Esophagus squamous epithelium (tissue), 5 donors: ENCODE data around the gene TSPAN15. TPM values are rescaled to one million over a fixed set of nuclear protein-coding genes. Genes with fewer than 3 reads are reported as not detected.

Experiments
- DNase-seq: peaks from one replicate; lab custom pipeline; 2025; lab: John Stamatoyannopoulos, UW
- H3K27ac ChIP-seq, 4 donors: fragments of 200-600 bp; sonication (generic); one replicate each; pipeline ENCODE4 v1.5.1; 2016 to 2019; ENCODE audit warnings: mild to moderate bottlenecking in 1 of 4
- H3K27me3 ChIP-seq, 4 donors: fragments of 200-600 bp; sonication (generic); 1 replicate in 3 of 4; 2 replicates in 1 of 4; pipeline versions ENCODE4 v1.5.1 to v1.6.0; 2017 to 2021; ENCODE audit warnings: antibody characterized with exemption in 1 of 4
- H3K36me3 ChIP-seq, 3 donors: fragments of 200-600 bp; sonication (generic); one replicate each; pipeline ENCODE4 v1.5.1; 2016 to 2019
- H3K4me1 ChIP-seq, 3 donors: fragments of 200-600 bp; sonication (generic); one replicate each; pipeline ENCODE4 v1.5.1; 2017 to 2019
- H3K4me3 ChIP-seq, 4 donors: fragments of 200-600 bp; sonication (generic); 1 replicate in 3 of 4; 2 replicates in 1 of 4; pipeline ENCODE4 v1.5.1; 2016 to 2019; ENCODE audit warnings: mild to moderate bottlenecking in 2 of 4, moderate library complexity in 1 of 4
- H3K9me3 ChIP-seq, 3 donors: fragments of 200-600 bp; sonication (generic); one replicate each; pipeline ENCODE4 v1.5.1; 2016 to 2019
- POLR2A ChIP-seq, 4 donors: fragments of 450-650 bp; IDR thresholded peaks; one replicate each; pipeline ENCODE4 v1.6.1; 2017; ENCODE audit warnings: antibody characterized with exemption in 4 of 4, mild to moderate bottlenecking in 4 of 4, moderate library complexity in 3 of 4
- WGBS, 2 donors: methylation state at CpG; one replicate each; pipeline ENCODE4 v1.1.5; 2018; 5-methylcytosine and 5-hydroxymethylcytosine counted together
- intact Hi-C: fragments of 100-400 bp; cut with DNase I; formaldehyde crosslinking; loops from one replicate; pipeline ENCODE4 v1.15.0; 2022
- total RNA-seq, 4 donors: library from RNA; depleted of rRNA; stranded (reverse); fragments of >200 nt; gene quantifications; one replicate each; pipeline ENCODE4 v1.1.0, GENCODE V29; 2016
- TF ChIP-seq, protein P1 (sequence below), 6 experiments: fragments of 450-650 bp in 4 of 6; fragments of 200-600 bp in 2 of 6; sonication (generic) in 2 of 6; IDR thresholded peaks; one replicate each; pipeline ENCODE4 v1.5.1; 2016 to 2019; ENCODE audit warnings: antibody characterized with exemption in 6 of 6, mild to moderate bottlenecking in 4 of 6, moderate library complexity in 4 of 6
- donor health status: DM: yes; HTN: yes; CAD: no.

TSPAN15 gene
- total RNA-seq, 4 donors from 2014 or later, result 3.6 to 24.0 (median 18.5) TPM

DNA sequence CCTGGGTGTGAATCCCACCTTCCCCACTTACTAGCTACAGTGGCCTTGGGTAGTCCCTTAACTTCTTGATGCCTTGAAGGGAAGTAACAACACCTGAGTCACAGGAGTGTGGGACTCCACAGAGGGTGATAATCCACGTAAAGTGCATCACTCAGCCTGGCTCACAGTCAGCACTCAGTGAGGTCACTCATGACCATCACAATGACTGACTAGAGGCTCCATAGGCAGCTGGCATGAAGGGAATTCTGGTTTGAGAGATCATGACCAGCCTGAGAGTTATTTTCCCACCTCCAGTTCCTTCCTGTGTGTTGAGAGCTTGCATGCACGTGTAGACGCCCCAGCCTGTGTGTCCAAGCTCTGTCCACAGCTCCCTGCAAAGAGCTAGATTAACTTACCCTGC, 87.2 kb downstream of the TSPAN15 start:
- H3K36me3 ChIP-seq, result no peaks in the 10 kb centered on the region
- peaks cover 0 to 5% (median 0%) of the 10 kb centered on the region in 3 donors for H3K9me3 ChIP-seq
- DNase-seq, result no peak
- H3K4me1 ChIP-seq, result no peaks in the 10 kb centered on the region
- TF ChIP-seq, protein P1, sequence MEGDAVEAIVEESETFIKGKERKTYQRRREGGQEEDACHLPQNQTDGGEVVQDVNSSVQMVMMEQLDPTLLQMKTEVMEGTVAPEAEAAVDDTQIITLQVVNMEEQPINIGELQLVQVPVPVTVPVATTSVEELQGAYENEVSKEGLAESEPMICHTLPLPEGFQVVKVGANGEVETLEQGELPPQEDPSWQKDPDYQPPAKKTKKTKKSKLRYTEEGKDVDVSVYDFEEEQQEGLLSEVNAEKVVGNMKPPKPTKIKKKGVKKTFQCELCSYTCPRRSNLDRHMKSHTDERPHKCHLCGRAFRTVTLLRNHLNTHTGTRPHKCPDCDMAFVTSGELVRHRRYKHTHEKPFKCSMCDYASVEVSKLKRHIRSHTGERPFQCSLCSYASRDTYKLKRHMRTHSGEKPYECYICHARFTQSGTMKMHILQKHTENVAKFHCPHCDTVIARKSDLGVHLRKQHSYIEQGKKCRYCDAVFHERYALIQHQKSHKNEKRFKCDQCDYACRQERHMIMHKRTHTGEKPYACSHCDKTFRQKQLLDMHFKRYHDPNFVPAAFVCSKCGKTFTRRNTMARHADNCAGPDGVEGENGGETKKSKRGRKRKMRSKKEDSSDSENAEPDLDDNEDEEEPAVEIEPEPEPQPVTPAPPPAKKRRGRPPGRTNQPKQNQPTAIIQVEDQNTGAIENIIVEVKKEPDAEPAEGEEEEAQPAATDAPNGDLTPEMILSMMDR (IDR thresholded peaks at IDR 0.05), result no peak
- no peak for TF ChIP-seq POLR2A (IDR thresholded peaks at IDR 0.05)
- peaks cover 0 to 5% (median 0%) of the 10 kb centered on the region in 4 donors for H3K27me3 ChIP-seq
- intact Hi-C loops, result no loop called here
- no peak overlapping the region for H3K4me3 ChIP-seq
- H3K27ac ChIP-seq, result no peak overlapping the region
- WGBS, 2 donors, result 20 to 58% methylated on average over 1 to 2 of the region's 3 CpGs

DNA sequence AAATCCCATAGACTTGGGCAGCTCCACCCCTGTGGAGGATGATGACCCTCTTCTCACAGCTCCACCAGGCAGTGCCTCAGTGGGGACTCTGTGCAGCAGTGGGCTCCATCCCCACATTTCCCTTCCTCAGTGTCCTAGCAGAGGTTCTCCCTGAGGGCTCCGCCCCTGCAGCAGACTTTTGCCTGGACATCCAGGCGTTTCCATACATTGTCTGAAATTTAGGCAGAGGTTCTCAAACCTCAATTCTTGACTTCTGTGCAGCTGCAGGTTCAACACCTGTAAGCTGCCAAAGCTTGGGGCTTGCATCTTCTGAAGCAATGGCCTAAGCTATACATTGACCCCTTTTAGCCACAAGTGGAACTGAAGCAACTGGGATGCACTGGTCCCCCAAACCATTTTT, 90.2 kb downstream of the TSPAN15 start:
- intact Hi-C loops, result no loop called here
- Histone ChIP-seq H3K27ac (no peak overlapping the region), H3K4me3 (no peak overlapping the region), H3K36me3 (no peaks in the 10 kb centered on the region), H3K4me1 (no peaks in the 10 kb centered on the region), H3K27me3 (peaks cover 0 to 5% (median 0%) of the 10 kb centered on the region in 4 donors), H3K9me3 (peaks cover 0 to 5% (median 0%) of the 10 kb centered on the region in 3 donors)
- TF ChIP-seq POLR2A (IDR thresholded peaks at IDR 0.05), result no peak
- TF ChIP-seq, protein P1 (IDR thresholded peaks at IDR 0.05), result no peak
- no peak for DNase-seq
- 63% methylated on average over 2 of the region's 2 CpGs; no CpG with 5 or more reads in 1 of the 2 donors for WGBS, 2 donors

DNA sequence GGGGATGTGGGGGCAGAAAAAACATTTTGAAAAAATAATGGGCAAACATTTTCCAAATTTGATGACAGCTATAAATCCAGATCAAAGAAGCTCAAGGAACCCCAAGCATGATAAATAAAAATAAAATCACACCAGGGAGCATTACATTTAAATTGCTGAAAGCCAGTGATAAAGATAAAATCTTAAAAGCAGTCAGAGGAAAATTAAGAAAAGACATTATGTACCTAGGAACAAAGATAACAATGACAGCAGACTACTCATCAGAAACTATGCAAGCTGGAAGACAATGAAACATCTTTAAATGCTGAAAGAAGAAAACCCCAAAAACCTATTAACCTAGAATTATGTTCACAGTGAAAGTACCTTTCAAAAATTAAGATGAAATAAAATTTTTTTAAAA, 98.7 kb downstream of the TSPAN15 start:
- H3K27me3 ChIP-seq, result peaks cover 0 to 28% (median 0%) of the 10 kb centered on the region in 4 donors
- no peak overlapping the region for H3K27ac ChIP-seq
- TF ChIP-seq, protein P1 (IDR thresholded peaks at IDR 0.05), result no peak
- TF ChIP-seq POLR2A (IDR thresholded peaks at IDR 0.05), result no peak
- peaks cover 0 to 24% (median 11%) of the 10 kb centered on the region in 3 donors for H3K9me3 ChIP-seq
- no peak overlapping the region for H3K4me3 ChIP-seq
- intact Hi-C loops, result no loop called here
- no peak for DNase-seq
- no peaks in the 10 kb centered on the region for H3K4me1 ChIP-seq
- H3K36me3 ChIP-seq, result no peaks in the 10 kb centered on the region

DNA sequence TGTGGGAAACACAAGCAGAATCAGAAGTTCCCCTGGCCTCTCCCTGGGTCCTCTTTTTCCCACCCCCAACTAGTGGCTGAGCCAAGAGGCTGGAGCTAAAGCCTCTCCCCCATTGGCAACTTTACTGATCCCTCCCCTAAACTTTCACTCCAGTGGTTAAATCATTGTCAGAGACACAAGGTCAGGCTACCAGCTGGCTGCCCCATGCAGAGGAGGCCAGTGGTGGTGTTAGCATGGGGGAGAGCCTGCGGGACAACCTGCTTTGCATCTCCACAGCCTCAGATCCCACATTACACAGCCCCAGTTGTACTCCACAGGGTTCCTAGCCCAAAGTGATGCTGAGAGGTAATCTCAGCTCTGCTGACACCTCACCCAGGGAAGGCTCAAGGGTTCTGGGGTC, 101.0 kb downstream of the TSPAN15 start:
- H3K9me3 ChIP-seq, result peaks cover 0 to 24% (median 11%) of the 10 kb centered on the region in 3 donors
- H3K4me1 ChIP-seq, result no peaks in the 10 kb centered on the region
- no peak for TF ChIP-seq POLR2A (IDR thresholded peaks at IDR 0.05)
- TF ChIP-seq, protein P1 (IDR thresholded peaks at IDR 0.05), result no peak
- WGBS, 2 donors, result 0% methylated on average over 1 of the region's 1 CpG; no CpG with 5 or more reads in 1 of the 2 donors
- DNase-seq, result no peak
- H3K27ac ChIP-seq, result no peak overlapping the region
- intact Hi-C loops, result no loop called here
- no peaks in the 10 kb centered on the region for H3K36me3 ChIP-seq
- no peak overlapping the region for H3K4me3 ChIP-seq
- peaks cover 0 to 46% (median 0%) of the 10 kb centered on the region in 4 donors for H3K27me3 ChIP-seq

DNA sequence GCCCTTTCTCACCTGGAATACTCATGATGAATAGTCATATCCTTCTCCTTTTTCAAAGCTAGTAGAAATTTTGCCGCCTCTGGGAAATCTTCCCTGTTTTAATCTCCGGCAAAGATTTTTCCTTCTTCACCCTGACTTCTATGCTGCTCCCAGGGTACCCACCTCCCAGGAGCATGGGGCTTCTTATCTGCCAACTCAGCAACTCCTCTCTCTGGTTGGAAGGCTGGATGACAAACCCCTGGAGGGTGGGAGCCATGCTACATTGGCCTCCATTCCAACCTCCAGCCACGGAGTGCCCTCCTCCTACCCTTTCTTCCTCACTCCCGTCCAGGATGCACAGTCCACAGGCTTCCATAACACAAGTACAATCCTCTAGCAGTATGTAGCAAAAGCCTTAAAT, 102.1 kb downstream of the TSPAN15 start:
- intact Hi-C loops, result no loop called here
- H3K4me3 ChIP-seq, result no peak overlapping the region
- peaks cover 0 to 56% (median 0%) of the 10 kb centered on the region in 4 donors for H3K27me3 ChIP-seq
- no peak for TF ChIP-seq POLR2A (IDR thresholded peaks at IDR 0.05)
- TF ChIP-seq, protein P1 (IDR thresholded peaks at IDR 0.05), result no peak
- WGBS, 2 donors, result 67 to 68% methylated on average over 4 of the region's 4 CpGs
- no peaks in the 10 kb centered on the region for H3K36me3 ChIP-seq
- no peak overlapping the region for H3K27ac ChIP-seq
- peaks cover 0 to 24% (median 11%) of the 10 kb centered on the region in 3 donors for H3K9me3 ChIP-seq
- H3K4me1 ChIP-seq, result no peaks in the 10 kb centered on the region
- no peak for DNase-seq
